BE2C (cell line): ENCODE data around the gene TOM1.

Experiments
- DNase-seq: peaks from one replicate; pipeline ENCODE4 v3.0.0-alpha.2; 2020
- H3K27me3 ChIP-seq: fragments of 250-450 bp; sonication (Bioruptor Pico); 2 replicates; pipeline ENCODE4 v1.5.1; 2020; ENCODE audit warnings: mild to moderate bottlenecking
- H3K36me3 ChIP-seq: fragments of 250-450 bp; sonication (Bioruptor Pico); 2 replicates; pipeline ENCODE4 v1.5.1; 2020; ENCODE audit warnings: mild to moderate bottlenecking
- H3K4me1 ChIP-seq: fragments of 250-450 bp; sonication (Bioruptor Pico); 2 replicates; pipeline ENCODE4 v1.5.1; 2020
- H3K4me3 ChIP-seq: 2 replicates; pipeline ENCODE4 v1.5.1; 2011; ENCODE audit warnings: low read depth, low read length
- H3K9me3 ChIP-seq: fragments of 250-450 bp; sonication (Bioruptor Pico); 2 replicates; pipeline ENCODE4 v1.5.1; 2020
- CTCF ChIP-seq: IDR thresholded peaks from 2 replicates; pipeline ENCODE4 v1.5.1; 2012; ENCODE audit warnings: mild to moderate bottlenecking, low read depth, low read length

Gene TOM1

GRCh38 chr22:35319244-35319985 is 19.7 kb downstream of the TOM1 start:
- Histone ChIP-seq H3K4me3 (no peak overlapping the region), H3K36me3 (peaks cover 14% of the 10 kb centered on the region), H3K9me3 (no peaks in the 10 kb centered on the region), H3K27me3 (no peaks in the 10 kb centered on the region), H3K4me1 (peaks cover 8% of the 10 kb centered on the region; the same call in 1 of the 2 replicates)
- DNase-seq = no peak
- TF ChIP-seq CTCF = no peak

GRCh38 chr22:35322126-35322525 is 22.4 kb downstream of the TOM1 start:
- H3K27me3 ChIP-seq = no peaks in the 10 kb centered on the region
- TF ChIP-seq CTCF = no peak
- no peak overlapping the region for H3K4me3 ChIP-seq
- H3K4me1 ChIP-seq = no peaks in the 10 kb centered on the region
- H3K36me3 ChIP-seq = peaks cover 27% of the 10 kb centered on the region
- no peak for DNase-seq
- H3K9me3 ChIP-seq = no peaks in the 10 kb centered on the region

GRCh38 chr22:35322893-35323292 is 23.2 kb downstream of the TOM1 start:
- no peak for TF ChIP-seq CTCF
- Histone ChIP-seq H3K4me1 (no peaks in the 10 kb centered on the region), H3K27me3 (no peaks in the 10 kb centered on the region), H3K36me3 (peaks cover 31% of the 10 kb centered on the region), H3K9me3 (no peaks in the 10 kb centered on the region), H3K4me3 (no peak overlapping the region)
- DNase-seq = no peak

- Histone ChIP-seq H3K4me1 (no peaks in the 10 kb centered on the region), H3K27me3 (no peaks in the 10 kb centered on the region), H3K36me3 (peaks cover 35% of the 10 kb centered on the region), H3K9me3 (no peaks in the 10 kb centered on the region), H3K4me3 (no peak overlapping the region)
- TF ChIP-seq CTCF = no peak
- no peak for DNase-seq
Measured at GRCh38 chr22:35323305-35323704, 23.6 kb downstream of the TOM1 start.

- Histone ChIP-seq H3K4me3 (no peak overlapping the region), H3K27me3 (no peaks in the 10 kb centered on the region), H3K36me3 (peaks cover 38% of the 10 kb centered on the region), H3K4me1 (no peaks in the 10 kb centered on the region), H3K9me3 (no peaks in the 10 kb centered on the region)
- no peak for DNase-seq
- no peak for TF ChIP-seq CTCF
Measured at GRCh38 chr22:35324067-35324466, 24.4 kb downstream of the TOM1 start.

- Histone ChIP-seq H3K4me3 (no peak overlapping the region), H3K27me3 (no peaks in the 10 kb centered on the region), H3K36me3 (peaks cover 33% of the 10 kb centered on the region), H3K4me1 (no peaks in the 10 kb centered on the region), H3K9me3 (no peaks in the 10 kb centered on the region)
- TF ChIP-seq CTCF = no peak
- DNase-seq = no peak
Measured at GRCh38 chr22:35324762-35325161, 25.1 kb downstream of the TOM1 start.
